ENCODE data around the gene TEX50. TPM values are rescaled to one million over a fixed set of nuclear protein-coding genes. Genes with fewer than 3 reads are reported as not detected.
A peak's percentile ranks its signal among the peaks of the same experiment; 100 is the strongest.
"Not testable (repeated sequence)": the region's sequence is repeated elsewhere in the genome, so short reads cannot be mapped to it uniquely, and the experiment has no call there.

The TEX50 gene
- total and polyA plus RNA-seq, 5 experiments from 2014 or later, result not detected

GRCh38 chr1:173680152-173680551 is 45.0 kb downstream of the TEX50 start:
- POLR2A ChIA-PET, H3K27me3 Mint-ChIP-seq, DNase-seq, H3K4me1 Mint-ChIP-seq, H3K27ac Mint-ChIP-seq, ATAC-seq, H3K36me3 Mint-ChIP-seq, H3K4me3 Mint-ChIP-seq: not testable (repeated sequence)
- peaks cover 0 to 18% (median 6%) of the 10 kb centered on the region in 9 donors for H3K9me3 Mint-ChIP-seq

GRCh38 chr1:173682184-173682583 is 47.0 kb downstream of the TEX50 start:
- POLR2A ChIA-PET, result no interaction called here
- H3K36me3 Mint-ChIP-seq, result no peaks in the 10 kb centered on the region
- ATAC-seq (no peak), DNase-seq (no peak)
- peaks cover 0 to 8% (median 2%) of the 10 kb centered on the region in 4 donors for H3K4me1 Mint-ChIP-seq
- H3K4me3 Mint-ChIP-seq, result no peak overlapping the region
- H3K27ac Mint-ChIP-seq, result peak overlapping the region in 2 of 10 donors; percentile 77 to 78
- no peaks in the 10 kb centered on the region for H3K27me3 Mint-ChIP-seq
- peaks cover 0 to 13% (median 4%) of the 10 kb centered on the region in 9 donors for H3K9me3 Mint-ChIP-seq

GRCh38 chr1:173683838-173684237 is 48.7 kb downstream of the TEX50 start:
- H3K27ac Mint-ChIP-seq, result peak overlapping the region in 4 of 10 donors; percentile 8 to 81 (median 40)
- H3K9me3 Mint-ChIP-seq, result peaks cover 0 to 10% (median 3%) of the 10 kb centered on the region in 9 donors
- DNase-seq, H3K36me3 Mint-ChIP-seq, H3K4me3 Mint-ChIP-seq, ATAC-seq, POLR2A ChIA-PET, H3K27me3 Mint-ChIP-seq: not testable (repeated sequence)
- peaks cover 8 to 18% (median 9%) of the 10 kb centered on the region in 4 donors for H3K4me1 Mint-ChIP-seq

GRCh38 chr1:173685121-173685520 is 50.0 kb downstream of the TEX50 start:
- H3K27me3 Mint-ChIP-seq, H3K27ac Mint-ChIP-seq, DNase-seq, H3K9me3 Mint-ChIP-seq, ATAC-seq, H3K36me3 Mint-ChIP-seq, POLR2A ChIA-PET, H3K4me3 Mint-ChIP-seq: not testable (repeated sequence)
- peaks cover 11 to 27% (median 14%) of the 10 kb centered on the region in 4 donors for H3K4me1 Mint-ChIP-seq

Other genes with a start within 250 kb of the TEX50 start
- 100 to 1,000 TPM; 109 to 115 TPM for gene PRDX6, start 158.0 kb upstream of the TEX50 start, total RNA-seq
- 100 to 1,000 TPM; 181 to 269 (median 189) TPM for gene PRDX6, start 158.0 kb upstream of the TEX50 start, polyA plus RNA-seq
- gene SLC9C2, start 32.3 kb upstream of the TEX50 start, total RNA-seq, result not detected
- gene SLC9C2, start 32.3 kb upstream of the TEX50 start, polyA plus RNA-seq, result not detected
- gene ANKRD45, start 34.5 kb downstream of the TEX50 start, total RNA-seq, result not detected
- gene ANKRD45, start 34.5 kb downstream of the TEX50 start, polyA plus RNA-seq, result not detected
- 10 to 100 TPM; 34.5 to 40.8 TPM for gene KLHL20, start 79.6 kb downstream of the TEX50 start, total RNA-seq
- gene KLHL20, start 79.6 kb downstream of the TEX50 start, polyA plus RNA-seq, result 10 to 100 TPM; 21.1 to 27.1 (median 21.9) TPM
- gene DARS2, start 189.3 kb downstream of the TEX50 start, total RNA-seq, result 10 to 100 TPM; 12.6 TPM
- 10 to 100 TPM in 1 of 3 donors, 1 to 10 TPM in 2; 6.7 to 12.1 (median 7.3) TPM for gene DARS2, start 189.3 kb downstream of the TEX50 start, polyA plus RNA-seq
- gene CENPL, start 189.5 kb downstream of the TEX50 start, total RNA-seq, result 10 to 100 TPM; 14.2 to 16.6 TPM
- gene CENPL, start 189.5 kb downstream of the TEX50 start, polyA plus RNA-seq, result 1 to 10 TPM; 4.4 to 9.2 (median 7.0) TPM
- gene GAS5, start 232.7 kb downstream of the TEX50 start, total RNA-seq, result 1,000 to 10,000 TPM; 1,055 to 1,075 TPM
- 100 to 1,000 TPM; 503 to 660 (median 547) TPM for gene GAS5, start 232.7 kb downstream of the TEX50 start, polyA plus RNA-seq
- 10 to 100 TPM; 27.9 to 28.8 TPM for gene ZBTB37, start 233.0 kb downstream of the TEX50 start, total RNA-seq
- gene ZBTB37, start 233.0 kb downstream of the TEX50 start, polyA plus RNA-seq, result 1 to 10 TPM; 1.9 to 2.1 (median 1.9) TPM